Measurements from ENCODE around the gene DDX43. TPM values are rescaled to one million over a fixed set of nuclear protein-coding genes. Genes with fewer than 3 reads are reported as not detected.

The DDX43 gene
- total RNA-seq, 3 donors from 2014 or later (not counting 1 experiment from before 2014, with no cell fraction given), result 1.2 to 2.6 TPM; not detected in 1

GRCh38 chr6:73382462-73383113, 12.0 kb upstream of the DDX43 start:
- H3K27me3 Mint-ChIP-seq (ENCODE audit: low read depth in 2 of 2), result no peaks in the 10 kb centered on the region
- ATAC-seq, result no peak
- 91% methylated on average over 3 of the region's 6 CpGs for WGBS (ENCODE audit: insufficient coverage)

DNA sequence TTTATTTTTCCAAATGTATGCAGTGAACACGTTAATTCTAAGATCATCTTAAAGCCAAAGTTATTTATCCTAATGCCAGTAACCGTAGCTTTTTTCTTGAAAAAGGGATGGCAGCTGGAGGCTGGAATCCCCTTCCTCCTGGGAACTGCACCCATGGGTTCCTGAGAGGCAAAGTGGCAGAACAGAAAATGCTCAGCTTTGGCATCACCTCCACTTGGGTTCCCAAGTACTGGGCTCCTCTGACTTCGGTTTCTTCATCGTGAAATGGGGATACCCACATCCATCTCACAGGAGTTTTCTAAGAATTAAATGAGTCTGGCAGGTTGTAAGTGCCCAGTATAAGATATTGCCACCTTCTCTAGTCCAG, 6.2 kb upstream of the DDX43 start:
- Histone ChIP-seq H3K27ac (ENCODE audit: low read length) (peak overlapping the region; percentile 74), H3K36me3 (ENCODE audit: control insufficient read depth, insufficient read depth, low read length) (no peaks in the 10 kb centered on the region), H3K4me1 (ENCODE audit: control insufficient read depth, insufficient read depth, low read length) (peaks cover 18% of the 10 kb centered on the region), H3K9me3 (ENCODE audit: control insufficient read depth, insufficient read depth, low read length) (no peaks in the 10 kb centered on the region), H3K4me3 (ENCODE audit: low read length) (peak overlapping the region; percentile 88), H3K27me3 (ENCODE audit: control insufficient read depth, insufficient read depth, low read length) (no peaks in the 10 kb centered on the region)
- 60% methylated on average over 4 of the region's 4 CpGs for WGBS (ENCODE audit: insufficient coverage)
- ATAC-seq (peak; percentile 5 to 11 (median 8)), DNase-seq (no peak)
- Mint-ChIP-seq H3K27ac (peak overlapping the region; percentile 80 to 90), H3K4me3 (peak overlapping the region; percentile 89), H3K27me3 (ENCODE audit: low read depth in 2 of 2) (no peaks in the 10 kb centered on the region), H3K9me3 (no peaks in the 10 kb centered on the region), H3K4me1 (peaks cover 12 to 22% of the 10 kb centered on the region in 2 donors), H3K36me3 (no peaks in the 10 kb centered on the region)
- TF ChIP-seq CTCF (IDR thresholded peaks at IDR 0.05), result no peak
- intact Hi-C loops (cut with micrococcal nuclease), result loop anchor here (2.0 to 5.0 kb wide), 2 partner anchors 34 to 64 kb away; partner anchors contain the start of gene CGAS

More at GRCh38 chr6:73382462-73383113, 12.0 kb upstream of the DDX43 start:
- no peak for TF ChIP-seq CTCF (IDR thresholded peaks at IDR 0.05)
- H3K4me1 ChIP-seq (ENCODE audit: control insufficient read depth, insufficient read depth, low read length), result no peaks in the 10 kb centered on the region
- no peak overlapping the region for H3K4me3 ChIP-seq (ENCODE audit: low read length)
- DNase-seq, result no peak
- no peak overlapping the region for H3K27ac Mint-ChIP-seq
- intact Hi-C loops (cut with micrococcal nuclease), result no loop called here
- H3K36me3 ChIP-seq (ENCODE audit: control insufficient read depth, insufficient read depth, low read length), result no peaks in the 10 kb centered on the region
- H3K27ac ChIP-seq (ENCODE audit: low read length), result no peak overlapping the region
- no peaks in the 10 kb centered on the region for H3K9me3 Mint-ChIP-seq
- H3K4me3 Mint-ChIP-seq, result no peak overlapping the region
- H3K9me3 ChIP-seq (ENCODE audit: control insufficient read depth, insufficient read depth, low read length), result no peaks in the 10 kb centered on the region
- no peaks in the 10 kb centered on the region for H3K4me1 Mint-ChIP-seq
- no peaks in the 10 kb centered on the region for H3K36me3 Mint-ChIP-seq
- H3K27me3 ChIP-seq (ENCODE audit: control insufficient read depth, insufficient read depth, low read length), result no peaks in the 10 kb centered on the region

DNA sequence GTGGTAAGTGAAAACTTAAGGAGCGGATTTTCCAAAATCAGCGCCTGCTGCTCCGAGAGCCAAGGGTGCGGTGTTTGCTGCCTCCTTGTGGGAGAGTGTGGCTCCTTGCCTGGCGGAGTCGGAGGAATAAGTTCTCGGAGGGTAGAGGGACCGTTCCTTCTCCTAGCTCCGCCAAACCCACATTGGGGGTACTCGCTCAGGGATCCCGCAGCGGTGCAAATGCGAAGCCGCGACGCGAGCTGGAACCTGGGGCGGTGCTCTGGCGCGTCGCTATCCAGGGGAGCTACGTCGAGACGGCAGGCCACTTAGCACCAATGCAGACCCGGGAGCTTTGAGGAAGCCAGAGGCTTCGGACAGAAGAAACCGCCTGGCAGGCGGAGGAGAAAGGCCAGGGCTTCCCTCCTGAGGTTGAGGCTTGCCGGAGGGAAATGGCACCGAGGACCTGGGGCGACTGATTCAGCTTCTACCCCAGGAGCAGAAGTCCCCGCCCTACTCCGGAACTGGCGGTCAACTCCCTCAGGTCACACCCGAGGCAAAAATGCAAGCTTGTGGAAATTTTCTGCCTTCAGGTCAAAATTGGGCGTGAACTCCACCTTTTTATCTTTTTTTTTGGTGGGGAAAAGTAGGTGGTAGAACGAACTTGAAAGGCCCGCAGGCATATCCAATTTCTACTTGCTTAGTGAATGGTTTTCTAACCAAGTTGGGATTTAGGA, 5.7 kb upstream of the DDX43 start:
- WGBS (ENCODE audit: insufficient coverage), result under 1% methylated on average over 38 of the region's 38 CpGs
- Mint-ChIP-seq H3K36me3 (no peaks in the 10 kb centered on the region), H3K9me3 (no peaks in the 10 kb centered on the region), H3K27ac (peak overlapping the region; percentile 80 to 90), H3K27me3 (ENCODE audit: low read depth in 2 of 2) (no peaks in the 10 kb centered on the region), H3K4me1 (peaks cover 12 to 22% of the 10 kb centered on the region in 2 donors), H3K4me3 (peak overlapping the region; percentile 89)
- intact Hi-C loops (cut with micrococcal nuclease), result loop anchor here (2.0 to 5.0 kb wide), 2 partner anchors 33 to 64 kb away; partner anchors contain the start of gene CGAS
- ATAC-seq (peak; percentile 81 to 92 (median 87)), DNase-seq (peak; percentile 44 to 70)
- Histone ChIP-seq H3K27ac (ENCODE audit: low read length) (peak overlapping the region; percentile 74), H3K36me3 (ENCODE audit: control insufficient read depth, insufficient read depth, low read length) (no peaks in the 10 kb centered on the region), H3K4me1 (ENCODE audit: control insufficient read depth, insufficient read depth, low read length) (peaks cover 18% of the 10 kb centered on the region), H3K27me3 (ENCODE audit: control insufficient read depth, insufficient read depth, low read length) (no peaks in the 10 kb centered on the region), H3K9me3 (ENCODE audit: control insufficient read depth, insufficient read depth, low read length) (no peaks in the 10 kb centered on the region), H3K4me3 (ENCODE audit: low read length) (peak overlapping the region; percentile 88)
- TF ChIP-seq CTCF (IDR thresholded peaks at IDR 0.05), result peak; percentile 35

Data from natural killer cell (primary cell).